Neural cell (in vitro differentiated cells): ENCODE measurements around the gene ALDH1B1. TPM values are rescaled to one million over a fixed set of nuclear protein-coding genes. Genes with fewer than 3 reads are reported as not detected.

Experiments
- H2AFZ ChIP-seq: fragments of 200-600, 300-800 bp; sonication (generic), shearing (Covaris generic); 2 replicates; pipeline ENCODE4 v1.6.0; 2014; ENCODE audit warnings: low read depth, mild to moderate bottlenecking, antibody characterized with exemption, low read length, moderate library complexity
- H3F3A ChIP-seq: fragments of 200-600 bp; shearing (Covaris generic); 2 replicates; pipeline ENCODE4 v1.6.1; 2016; ENCODE audit warnings: mild to moderate bottlenecking, moderate library complexity, mixed read lengths, antibody characterized with exemption, low read length; ENCODE audit not compliant: insufficient read depth, poor library complexity, severe bottlenecking
- H3K27ac ChIP-seq: fragments of 200-600, 300-800 bp; sonication (generic), shearing (Covaris generic); 2 replicates; pipeline ENCODE4 v1.5.1; 2014; ENCODE audit warnings: mild to moderate bottlenecking, low read length, moderate library complexity
- H3K27me3 ChIP-seq: fragments of 300-800, 200-600 bp; sonication (generic), shearing (Covaris generic); 2 replicates; pipeline ENCODE4 v1.6.0; 2014; ENCODE audit warnings: mild to moderate bottlenecking, low read depth, low read length, moderate library complexity; ENCODE audit not compliant: insufficient read depth
- H3K36me3 ChIP-seq: fragments of 300-800, 200-600 bp; sonication (generic), shearing (Covaris generic); 2 replicates; pipeline ENCODE4 v1.5.1; 2014; ENCODE audit warnings: mild to moderate bottlenecking, antibody characterized with exemption, low read length, moderate library complexity; ENCODE audit not compliant: insufficient read depth
- H3K4me2 ChIP-seq: fragments of 300-800, 200-600 bp; sonication (generic), shearing (Covaris generic); 2 replicates; pipeline ENCODE4 v1.6.0; 2014; ENCODE audit warnings: mild to moderate bottlenecking, low read length
- H3K4me3 ChIP-seq: fragments of 300-800, 200-600 bp; sonication (generic), shearing (Covaris generic); 2 replicates; pipeline ENCODE4 v1.5.1; 2014; ENCODE audit warnings: mild to moderate bottlenecking, low read length, moderate library complexity
- H3K79me2 ChIP-seq: fragments of 200-600 bp; shearing (Covaris generic); replicated peaks from 2 replicates; pipeline ENCODE4 v1.6.0; 2014; ENCODE audit warnings: mild to moderate bottlenecking, low read length, moderate library complexity; ENCODE audit not compliant: insufficient read depth
- H3K9ac ChIP-seq: fragments of 300-800, 200-600 bp; sonication (generic), shearing (Covaris generic); 2 replicates; pipeline ENCODE4 v1.6.1; 2016; ENCODE audit warnings: mild to moderate bottlenecking, low read length, mixed read lengths
- H3K9me2 ChIP-seq: fragments of 200-600 bp; shearing (Covaris generic); 2 replicates; pipeline ENCODE4 v1.6.1; 2016; ENCODE audit warnings: mild to moderate bottlenecking, low read length, mixed read lengths; ENCODE audit not compliant: insufficient read depth
- H3K9me3 ChIP-seq: fragments of 200-600, 300-800 bp; sonication (generic), shearing (Covaris generic); 2 replicates; pipeline ENCODE4 v1.6.1; 2016; ENCODE audit warnings: mild to moderate bottlenecking, mixed run types, low read length, moderate library complexity, mixed read lengths
- H4K20me1 ChIP-seq: fragments of 200-600 bp; shearing (Covaris generic); 2 replicates; pipeline ENCODE4 v1.6.1; 2016; ENCODE audit warnings: mild to moderate bottlenecking, mixed run types; ENCODE audit not compliant: insufficient read depth
- EP300 ChIP-seq: fragments of 450-650 bp; conservative IDR thresholded peaks from 2 replicates; pipeline ENCODE4 v1.6.1; 2014; ENCODE audit warnings: antibody characterized with exemption, mild to moderate bottlenecking, moderate library complexity; ENCODE audit not compliant: poor library complexity, severe bottlenecking
- EZH2 ChIP-seq: fragments of 200-600, 300-800 bp; shearing (Covaris generic), sonication (generic); IDR thresholded peaks from 2 replicates; pipeline ENCODE4 v1.6.1; 2014; ENCODE audit warnings: antibody characterized with exemption, low read length, borderline replicate concordance, mild to moderate bottlenecking; ENCODE audit not compliant: insufficient read depth, poor library complexity, severe bottlenecking
- MXI1 ChIP-seq: fragments of 450-650 bp; conservative IDR thresholded peaks from 2 replicates; pipeline ENCODE4 v1.6.1; 2014; ENCODE audit warnings: antibody characterized with exemption, mild to moderate bottlenecking; ENCODE audit not compliant: poor library complexity, severe bottlenecking
- POLR2AphosphoS5 ChIP-seq: IDR thresholded peaks from 2 replicates; pipeline ENCODE4 v1.6.1; 2012
- RAD21 ChIP-seq: fragments of 450-650 bp; conservative IDR thresholded peaks from 2 replicates; pipeline ENCODE4 v1.6.1; 2014; ENCODE audit warnings: antibody characterized with exemption, mild to moderate bottlenecking, moderate library complexity
- SMC3 ChIP-seq: fragments of 450-650 bp; conservative IDR thresholded peaks from 2 replicates; pipeline ENCODE4 v1.6.1; 2014; ENCODE audit warnings: antibody characterized with exemption, mild to moderate bottlenecking, moderate library complexity; ENCODE audit not compliant: poor library complexity
- TAF1 ChIP-seq: IDR thresholded peaks from 2 replicates; pipeline ENCODE4 v1.6.1; 2012; ENCODE audit warnings: low read depth
- polyA plus RNA-seq: library from polyadenylated mRNA; depleted of rRNA; stranded (reverse); fragments of >200 nt; gene quantifications from 2 replicates; pipeline ENCODE4 v1.2.3, GENCODE V29; 2014
- TF ChIP-seq, protein P1 (sequence below): IDR thresholded peaks from 2 replicates; pipeline ENCODE4 v1.6.1; 2012; ENCODE audit warnings: borderline replicate concordance
- TF ChIP-seq, protein P2 (sequence below): fragments of 450-650 bp; IDR thresholded peaks from 2 replicates; pipeline ENCODE4 v1.5.1; 2014; ENCODE audit warnings: antibody characterized with exemption, mild to moderate bottlenecking, moderate library complexity; ENCODE audit not compliant: poor library complexity, severe bottlenecking

The ALDH1B1 gene
- polyA plus RNA-seq, 1 donor from 2014 or later = 6.6 TPM

DNA sequence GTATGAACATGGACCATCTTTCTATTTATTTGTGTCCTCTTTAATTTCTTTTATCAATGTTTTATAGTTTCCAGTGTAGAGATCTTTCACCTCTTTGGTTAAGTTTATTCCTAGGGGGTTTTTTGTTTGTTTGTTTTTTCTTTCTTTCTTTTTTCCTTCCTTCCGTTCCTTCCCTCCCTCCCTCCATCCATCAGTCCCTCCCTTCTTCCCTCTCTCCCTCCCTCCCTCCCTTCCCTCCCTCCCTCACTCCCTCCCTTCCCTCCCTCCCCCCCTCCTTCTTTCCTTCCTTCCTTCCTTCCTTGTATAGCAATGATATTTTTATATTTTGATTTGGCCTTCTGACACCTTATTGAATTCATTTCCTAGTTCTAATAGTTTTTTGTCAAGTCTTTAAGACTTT, 55.2 kb downstream of the ALDH1B1 start:
- H3K27me3 ChIP-seq = no peaks in the 10 kb centered on the region
- peaks cover 6% of the 10 kb centered on the region for H3K9me3 ChIP-seq
- peaks cover 8% of the 10 kb centered on the region for H3K36me3 ChIP-seq
- no peaks in the 10 kb centered on the region for H4K20me1 ChIP-seq
- no peak overlapping the region for H2AFZ ChIP-seq
- H3K9ac ChIP-seq = no peak overlapping the region
- TF ChIP-seq, protein P1, sequence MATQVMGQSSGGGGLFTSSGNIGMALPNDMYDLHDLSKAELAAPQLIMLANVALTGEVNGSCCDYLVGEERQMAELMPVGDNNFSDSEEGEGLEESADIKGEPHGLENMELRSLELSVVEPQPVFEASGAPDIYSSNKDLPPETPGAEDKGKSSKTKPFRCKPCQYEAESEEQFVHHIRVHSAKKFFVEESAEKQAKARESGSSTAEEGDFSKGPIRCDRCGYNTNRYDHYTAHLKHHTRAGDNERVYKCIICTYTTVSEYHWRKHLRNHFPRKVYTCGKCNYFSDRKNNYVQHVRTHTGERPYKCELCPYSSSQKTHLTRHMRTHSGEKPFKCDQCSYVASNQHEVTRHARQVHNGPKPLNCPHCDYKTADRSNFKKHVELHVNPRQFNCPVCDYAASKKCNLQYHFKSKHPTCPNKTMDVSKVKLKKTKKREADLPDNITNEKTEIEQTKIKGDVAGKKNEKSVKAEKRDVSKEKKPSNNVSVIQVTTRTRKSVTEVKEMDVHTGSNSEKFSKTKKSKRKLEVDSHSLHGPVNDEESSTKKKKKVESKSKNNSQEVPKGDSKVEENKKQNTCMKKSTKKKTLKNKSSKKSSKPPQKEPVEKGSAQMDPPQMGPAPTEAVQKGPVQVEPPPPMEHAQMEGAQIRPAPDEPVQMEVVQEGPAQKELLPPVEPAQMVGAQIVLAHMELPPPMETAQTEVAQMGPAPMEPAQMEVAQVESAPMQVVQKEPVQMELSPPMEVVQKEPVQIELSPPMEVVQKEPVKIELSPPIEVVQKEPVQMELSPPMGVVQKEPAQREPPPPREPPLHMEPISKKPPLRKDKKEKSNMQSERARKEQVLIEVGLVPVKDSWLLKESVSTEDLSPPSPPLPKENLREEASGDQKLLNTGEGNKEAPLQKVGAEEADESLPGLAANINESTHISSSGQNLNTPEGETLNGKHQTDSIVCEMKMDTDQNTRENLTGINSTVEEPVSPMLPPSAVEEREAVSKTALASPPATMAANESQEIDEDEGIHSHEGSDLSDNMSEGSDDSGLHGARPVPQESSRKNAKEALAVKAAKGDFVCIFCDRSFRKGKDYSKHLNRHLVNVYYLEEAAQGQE = no peak
- TF ChIP-seq SMC3 = no peak
- no peak for TF ChIP-seq TAF1
- TF ChIP-seq POLR2AphosphoS5 = no peak
- no peak for TF ChIP-seq MXI1
- no peak for TF ChIP-seq EP300
- TF ChIP-seq EZH2 = no peak
- TF ChIP-seq, protein P2, sequence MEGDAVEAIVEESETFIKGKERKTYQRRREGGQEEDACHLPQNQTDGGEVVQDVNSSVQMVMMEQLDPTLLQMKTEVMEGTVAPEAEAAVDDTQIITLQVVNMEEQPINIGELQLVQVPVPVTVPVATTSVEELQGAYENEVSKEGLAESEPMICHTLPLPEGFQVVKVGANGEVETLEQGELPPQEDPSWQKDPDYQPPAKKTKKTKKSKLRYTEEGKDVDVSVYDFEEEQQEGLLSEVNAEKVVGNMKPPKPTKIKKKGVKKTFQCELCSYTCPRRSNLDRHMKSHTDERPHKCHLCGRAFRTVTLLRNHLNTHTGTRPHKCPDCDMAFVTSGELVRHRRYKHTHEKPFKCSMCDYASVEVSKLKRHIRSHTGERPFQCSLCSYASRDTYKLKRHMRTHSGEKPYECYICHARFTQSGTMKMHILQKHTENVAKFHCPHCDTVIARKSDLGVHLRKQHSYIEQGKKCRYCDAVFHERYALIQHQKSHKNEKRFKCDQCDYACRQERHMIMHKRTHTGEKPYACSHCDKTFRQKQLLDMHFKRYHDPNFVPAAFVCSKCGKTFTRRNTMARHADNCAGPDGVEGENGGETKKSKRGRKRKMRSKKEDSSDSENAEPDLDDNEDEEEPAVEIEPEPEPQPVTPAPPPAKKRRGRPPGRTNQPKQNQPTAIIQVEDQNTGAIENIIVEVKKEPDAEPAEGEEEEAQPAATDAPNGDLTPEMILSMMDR = no peak
- TF ChIP-seq RAD21 = no peak
- no peaks in the 10 kb centered on the region for H3K79me2 ChIP-seq
- H3K4me3 ChIP-seq = no peak overlapping the region
- no peak overlapping the region for H3K27ac ChIP-seq
- H3K9me2 ChIP-seq = no peaks in the 10 kb centered on the region
- H3F3A ChIP-seq = no peaks in the 10 kb centered on the region
- no peak overlapping the region for H3K4me2 ChIP-seq

Other genes starting within 250 kb of the ALDH1B1 start
- 372 and 432 TPM in 2 replicates for gene IGFBPL1, start 31.8 kb downstream of the ALDH1B1 start, polyA plus RNA-seq
- 0.45 TPM in 1 of 2 replicates, not detected in the other for gene ANKRD18A, start 227.9 kb downstream of the ALDH1B1 start, polyA plus RNA-seq